Adipocyte (in vitro differentiated cells): ENCODE results near the gene KRTAP10-11.
"Not testable (repeated sequence)": the region's sequence is repeated elsewhere in the genome, so short reads cannot be mapped to it uniquely, and the experiment has no call there.

ENCODE experiments used
- DNase-seq: peaks from one replicate; pipeline ENCODE4 v3.0.0-alpha.2; 2015; ENCODE audit warnings: low read depth
- H3K27me3 ChIP-seq: replicated peaks from 2 replicates; pipeline ENCODE4 v1.7.0; 2013; ENCODE audit warnings: mild to moderate bottlenecking, low read length, moderate library complexity; ENCODE audit not compliant: control insufficient read depth, insufficient read depth
- H3K36me3 ChIP-seq: 2 replicates; pipeline ENCODE4 v1.7.0; 2013; ENCODE audit warnings: low read length, mild to moderate bottlenecking, moderate library complexity; ENCODE audit not compliant: control insufficient read depth, insufficient read depth, severe bottlenecking
- H3K4me1 ChIP-seq: 2 replicates; pipeline ENCODE4 v1.7.0; 2013; ENCODE audit warnings: mild to moderate bottlenecking, low read length, moderate library complexity; ENCODE audit not compliant: control insufficient read depth, insufficient read depth
- H3K4me3 ChIP-seq: 2 replicates; pipeline ENCODE4 v1.7.0; 2013; ENCODE audit warnings: mild to moderate bottlenecking, low read length, moderate library complexity
- H3K9ac ChIP-seq: 2 replicates; pipeline ENCODE4 v1.7.0; 2013; ENCODE audit warnings: mild to moderate bottlenecking, low read length, moderate library complexity
- H3K9me3 ChIP-seq: 2 replicates; pipeline ENCODE4 v1.7.0; 2013; ENCODE audit warnings: mild to moderate bottlenecking, low read length, moderate library complexity; ENCODE audit not compliant: control insufficient read depth

KRTAP10-11 gene

DNA sequence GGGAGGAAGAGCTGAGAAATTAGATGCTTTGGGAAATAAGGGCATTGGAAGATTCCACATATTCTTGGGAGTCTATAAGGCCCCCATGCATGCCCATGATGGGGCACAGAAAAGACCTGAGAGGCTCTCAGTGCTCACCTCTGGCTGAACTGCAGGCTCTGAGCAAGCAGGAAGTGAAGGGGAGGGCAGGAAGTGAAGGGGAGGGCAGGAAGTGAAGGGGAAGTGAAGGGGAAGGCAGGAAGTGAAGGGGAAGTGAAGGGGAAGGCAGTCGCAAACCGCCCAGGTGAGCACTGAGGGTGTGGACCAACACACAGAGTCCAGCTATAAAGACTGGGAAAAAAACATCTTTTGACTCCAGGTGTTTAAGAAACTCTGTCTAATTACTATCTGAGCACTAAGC lies 15.8 kb upstream of the KRTAP10-11 start:
- Histone ChIP-seq H3K9ac (no peak overlapping the region), H3K27me3 (no peaks in the 10 kb centered on the region), H3K36me3 (no peaks in the 10 kb centered on the region), H3K4me3 (no peak overlapping the region), H3K9me3 (peaks cover 31% of the 10 kb centered on the region), H3K4me1 (no peaks in the 10 kb centered on the region)
- no peak for DNase-seq

DNA sequence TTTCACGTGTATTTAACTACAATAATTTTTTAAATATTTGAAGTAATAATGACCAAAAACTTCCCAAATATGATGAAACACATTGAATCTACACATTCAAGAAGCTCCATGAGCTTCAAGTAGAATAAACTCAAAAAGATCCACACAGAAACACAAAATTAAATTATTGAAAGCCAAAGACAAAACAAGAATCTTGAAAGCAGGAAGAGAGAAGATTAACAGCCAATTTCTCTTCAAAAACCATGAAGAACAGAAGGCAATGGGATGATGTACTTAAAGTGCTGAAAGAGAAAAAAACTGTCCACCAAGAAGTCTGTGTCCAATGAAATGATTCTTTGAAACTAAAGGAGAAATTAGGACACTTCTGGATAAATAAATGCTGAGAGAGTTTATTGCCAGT lies 14.1 kb upstream of the KRTAP10-11 start:
- Histone ChIP-seq H3K4me3 (no peak overlapping the region), H3K9me3 (peaks cover 31% of the 10 kb centered on the region), H3K36me3 (no peaks in the 10 kb centered on the region), H3K27me3 (no peaks in the 10 kb centered on the region), H3K9ac (no peak overlapping the region), H3K4me1 (no peaks in the 10 kb centered on the region)
- DNase-seq, result no peak

DNA sequence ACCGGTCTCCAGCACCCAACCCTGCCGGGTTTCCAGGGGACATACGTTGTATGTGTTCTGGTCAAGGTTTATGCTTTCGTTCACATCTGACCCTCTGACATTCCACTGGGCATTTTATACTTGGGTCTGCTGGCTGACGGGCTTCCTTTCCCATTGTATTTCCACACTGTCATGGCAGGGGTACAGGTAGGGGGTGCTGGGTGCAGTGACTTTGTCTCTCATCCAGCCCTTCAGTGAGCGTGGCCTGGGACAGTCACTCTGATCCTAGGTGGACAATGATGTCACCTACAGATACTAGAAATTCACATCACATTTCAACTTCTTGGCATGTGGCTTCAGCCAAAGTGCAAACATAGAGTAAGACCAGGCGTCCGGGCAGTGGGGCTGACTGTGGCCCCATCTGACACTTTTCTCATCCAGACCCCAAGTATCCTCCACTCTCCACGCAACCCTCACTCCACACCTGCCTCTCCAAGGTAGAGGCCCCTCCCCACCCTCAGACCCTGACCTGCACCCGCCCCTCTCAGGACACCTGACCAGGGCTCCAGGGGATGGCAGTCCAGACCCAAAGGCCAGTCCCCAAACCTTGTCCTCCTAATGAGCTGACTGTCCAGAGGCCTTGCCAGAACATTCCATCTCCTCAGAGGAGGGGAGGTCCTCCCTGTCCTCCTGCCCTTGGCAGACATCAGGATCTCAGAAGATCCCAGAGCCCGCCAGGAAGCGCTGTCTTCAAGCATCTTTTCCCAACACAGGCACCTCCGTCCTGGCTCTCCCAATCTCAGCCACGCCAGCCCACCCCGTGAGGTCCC lies 9.8 kb upstream of the KRTAP10-11 start:
- no peaks in the 10 kb centered on the region for H3K4me1 ChIP-seq
- H3K4me3 ChIP-seq, result no peak overlapping the region
- no peak for DNase-seq

DNA sequence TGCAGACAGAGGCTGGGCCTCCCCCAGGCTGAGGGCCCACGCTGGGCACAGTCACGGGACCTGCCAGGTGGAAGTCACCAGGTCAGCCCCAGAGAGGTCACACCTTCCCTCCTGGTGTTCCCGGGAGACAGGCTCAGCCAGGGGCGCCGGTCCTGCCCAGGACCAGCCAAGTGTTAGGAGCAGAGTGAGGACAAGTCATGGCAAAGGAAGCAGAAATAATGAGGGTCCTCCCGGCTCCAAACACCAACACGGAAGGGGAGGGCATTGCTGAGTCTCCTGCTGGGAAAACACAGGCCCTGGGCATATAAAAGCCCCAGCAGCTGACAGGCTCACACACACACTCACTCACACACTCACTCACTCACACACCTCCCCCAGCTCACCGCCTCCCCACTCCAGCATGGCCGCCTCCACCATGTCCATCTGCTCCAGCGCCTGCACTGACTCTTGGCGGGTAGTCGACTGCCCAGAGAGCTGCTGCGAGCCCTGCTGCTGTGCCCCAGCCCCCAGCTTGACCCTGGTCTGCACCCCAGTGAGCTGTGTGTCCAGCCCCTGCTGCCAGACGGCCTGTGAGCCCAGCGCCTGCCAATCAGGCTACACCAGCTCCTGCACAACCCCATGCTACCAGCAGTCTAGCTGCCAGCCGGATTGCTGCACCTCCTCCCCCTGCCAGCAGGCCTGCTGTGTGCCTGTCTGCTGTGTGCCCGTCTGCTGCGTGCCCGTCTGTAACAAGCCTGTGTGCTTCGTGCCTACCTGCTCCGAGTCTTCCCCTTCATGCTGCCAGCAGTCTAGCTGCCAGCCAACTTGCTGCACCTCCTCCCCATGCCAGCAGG lies 9.0 kb upstream of the KRTAP10-11 start, which contains the start of gene KRTAP10-10:
TSS of gene KRTAP10-10 (plus strand) at position 339 of the 833 bp plus-strand sequence. CDS start at position 401, 62 bp downstream.
- H3K27me3 ChIP-seq, result no peaks in the 10 kb centered on the region
- no peak within 1 kb of the TSS for H3K4me3 ChIP-seq
- no peak for DNase-seq
- no peak within 1 kb of the TSS for H3K9ac ChIP-seq
- no peaks in the 10 kb centered on the region for H3K4me1 ChIP-seq
- H3K36me3 ChIP-seq, result no peaks in the 10 kb centered on the region
- peaks cover 22% of the 10 kb centered on the region for H3K9me3 ChIP-seq

More for the DNA sequence above, 9.8 kb upstream of the KRTAP10-11 start:
- Histone ChIP-seq H3K27me3 (no peaks in the 10 kb centered on the region), H3K36me3 (no peaks in the 10 kb centered on the region), H3K9me3 (peaks cover 27% of the 10 kb centered on the region), H3K9ac (no peak overlapping the region)

DNA sequence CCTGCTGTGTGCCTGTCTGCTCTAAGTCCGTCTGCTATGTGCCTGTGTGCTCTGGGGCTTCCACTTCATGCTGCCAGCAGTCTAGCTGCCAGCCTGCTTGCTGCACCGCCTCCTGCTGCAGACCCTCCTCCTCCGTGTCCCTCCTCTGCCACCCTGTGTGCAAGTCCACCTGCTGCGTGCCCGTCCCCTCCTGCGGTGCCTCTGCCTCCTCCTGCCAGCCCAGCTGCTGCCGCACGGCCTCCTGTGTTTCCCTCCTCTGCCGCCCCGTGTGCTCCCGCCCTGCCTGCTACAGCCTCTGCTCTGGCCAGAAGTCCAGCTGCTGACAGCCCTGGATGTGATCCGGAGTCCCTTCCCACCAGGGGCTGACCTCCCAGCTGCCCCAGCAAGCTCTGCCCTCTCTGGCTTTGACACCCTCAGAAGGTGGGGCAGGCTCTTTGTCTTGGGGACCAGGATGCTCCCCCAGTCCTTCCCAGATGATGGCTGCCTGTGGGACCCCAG lies 8.3 kb upstream of the KRTAP10-11 start:
- not testable (repeated sequence) for H3K4me3 ChIP-seq, H3K4me1 ChIP-seq, H3K27me3 ChIP-seq, H3K9ac ChIP-seq, DNase-seq, H3K36me3 ChIP-seq
- peaks cover 18% of the 10 kb centered on the region for H3K9me3 ChIP-seq

DNA sequence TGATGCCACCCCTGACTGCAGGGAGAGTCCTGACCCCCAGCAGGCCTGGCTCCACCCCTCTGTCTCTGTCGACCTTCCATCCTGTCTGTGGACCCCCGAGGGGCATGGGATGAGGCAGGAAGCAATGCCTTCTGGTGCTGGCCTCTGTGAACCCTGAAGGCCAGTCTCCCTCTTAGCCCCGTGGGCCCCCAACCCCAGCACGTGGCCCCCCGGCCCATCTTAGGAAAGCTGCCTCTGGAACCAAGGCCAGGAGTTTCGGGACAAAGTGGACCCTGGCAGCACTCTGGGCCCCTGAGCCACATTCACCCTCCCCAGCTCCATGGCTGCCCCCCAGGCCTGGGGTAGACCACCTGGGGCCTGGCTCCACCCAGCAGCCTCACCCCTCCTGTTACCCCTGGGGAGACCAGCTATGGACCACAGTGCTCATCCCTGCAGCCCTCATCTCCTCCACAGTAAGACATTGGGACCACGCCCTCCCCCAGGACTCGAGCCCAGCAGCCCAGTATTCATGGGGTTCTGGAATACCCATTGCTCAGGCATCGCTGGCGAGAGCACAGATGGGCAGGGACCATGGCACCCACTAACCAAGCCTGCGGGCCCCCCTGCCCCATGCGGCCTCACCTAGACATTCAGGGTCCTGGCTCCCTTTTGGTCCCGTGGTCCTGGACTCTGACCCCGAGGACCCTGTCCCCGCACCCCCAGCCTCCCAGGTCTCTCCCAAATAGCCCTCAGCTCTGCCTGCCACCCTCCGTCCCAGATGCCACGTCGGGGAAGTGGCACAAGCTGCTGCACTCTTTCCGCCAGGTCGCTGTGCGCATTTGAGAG lies 7.5 kb upstream of the KRTAP10-11 start:
- not testable (repeated sequence) for DNase-seq, H3K4me3 ChIP-seq, H3K4me1 ChIP-seq, H3K9ac ChIP-seq, H3K27me3 ChIP-seq, H3K36me3 ChIP-seq
- H3K9me3 ChIP-seq, result peaks cover 18% of the 10 kb centered on the region

DNA sequence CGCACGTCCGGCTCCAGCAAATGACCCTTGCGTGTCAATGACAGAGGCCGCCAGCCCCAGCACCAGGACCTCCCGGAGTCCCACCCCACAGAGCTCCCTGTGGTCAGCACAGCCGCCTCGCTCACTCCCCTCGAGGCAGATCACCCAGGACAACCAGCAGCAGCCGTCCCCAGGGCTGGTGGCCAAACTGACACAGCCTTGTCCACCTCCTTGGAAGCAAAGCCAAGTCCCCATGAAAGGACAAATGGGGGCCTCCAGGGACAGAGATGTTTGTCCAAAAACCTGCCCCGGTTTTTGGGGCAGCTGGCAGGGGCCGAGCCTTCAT lies 6.9 kb upstream of the KRTAP10-11 start:
- H3K36me3 ChIP-seq, result no peaks in the 10 kb centered on the region
- no peak overlapping the region for H3K9ac ChIP-seq
- no peak for DNase-seq
- H3K9me3 ChIP-seq, result peaks cover 24% of the 10 kb centered on the region
- H3K4me1 ChIP-seq, result no peaks in the 10 kb centered on the region
- H3K4me3 ChIP-seq, result no peak overlapping the region
- H3K27me3 ChIP-seq, result no peaks in the 10 kb centered on the region

DNA sequence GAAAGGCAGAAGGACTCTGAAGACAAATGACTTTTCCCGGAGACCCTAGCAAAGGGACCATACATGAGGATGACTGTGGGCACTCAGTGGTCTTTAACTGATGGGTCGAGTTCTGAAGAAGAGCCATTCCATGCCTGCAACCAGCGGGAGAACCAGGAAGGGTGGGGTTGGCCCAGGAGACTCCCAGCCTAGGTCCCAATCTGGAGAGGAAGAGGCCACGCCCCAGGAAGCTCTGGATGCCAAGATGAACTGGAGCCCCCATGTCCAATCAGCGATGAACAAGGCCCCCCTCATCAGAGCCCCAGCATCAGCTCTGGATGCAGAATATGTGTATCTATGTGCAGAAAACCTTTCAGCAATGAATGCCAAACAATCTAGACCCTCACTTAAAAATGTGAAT lies 5.5 kb upstream of the KRTAP10-11 start:
- DNase-seq, result no peak
- no peaks in the 10 kb centered on the region for H3K27me3 ChIP-seq

DNA sequence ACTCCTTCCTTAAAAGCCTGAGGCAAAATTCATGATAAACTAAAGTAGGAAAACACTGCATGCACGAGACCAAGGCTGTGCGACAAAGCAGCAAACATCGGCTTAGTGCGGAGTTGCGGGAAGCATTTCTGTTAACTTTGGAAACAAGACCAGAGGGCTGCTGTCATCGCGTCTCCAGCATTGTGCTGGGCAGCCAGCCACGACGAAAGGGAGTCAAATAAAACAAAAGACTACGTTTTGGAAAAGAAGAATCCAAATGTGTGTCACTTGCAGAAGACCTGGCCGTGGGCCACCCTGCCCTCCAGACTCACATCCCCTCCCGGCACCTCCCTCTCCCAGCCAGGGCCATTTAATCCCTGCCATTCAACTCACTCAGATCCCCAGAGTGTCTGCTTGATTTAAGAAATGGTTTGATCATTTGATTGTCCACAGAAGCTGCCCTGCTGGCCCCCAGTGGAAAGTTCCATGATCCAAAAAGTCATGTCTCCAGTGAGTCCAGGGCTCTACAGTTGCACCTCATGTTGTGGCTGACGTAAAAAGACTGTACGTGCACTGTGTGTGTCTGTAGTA lies 2.4 kb upstream of the KRTAP10-11 start:
- H3K27me3 ChIP-seq, result no peaks in the 10 kb centered on the region
- H3K9me3 ChIP-seq, result peaks cover 32% of the 10 kb centered on the region
- no peak overlapping the region for H3K9ac ChIP-seq
- DNase-seq, result no peak
- no peak overlapping the region for H3K4me3 ChIP-seq
- H3K4me1 ChIP-seq, result no peaks in the 10 kb centered on the region
- H3K36me3 ChIP-seq, result no peaks in the 10 kb centered on the region

More for the DNA sequence above, 5.5 kb upstream of the KRTAP10-11 start:
- H3K4me3 ChIP-seq, result no peak overlapping the region
- H3K4me1 ChIP-seq, result no peaks in the 10 kb centered on the region
- no peak overlapping the region for H3K9ac ChIP-seq
- peaks cover 32% of the 10 kb centered on the region for H3K9me3 ChIP-seq
- no peaks in the 10 kb centered on the region for H3K36me3 ChIP-seq

DNA sequence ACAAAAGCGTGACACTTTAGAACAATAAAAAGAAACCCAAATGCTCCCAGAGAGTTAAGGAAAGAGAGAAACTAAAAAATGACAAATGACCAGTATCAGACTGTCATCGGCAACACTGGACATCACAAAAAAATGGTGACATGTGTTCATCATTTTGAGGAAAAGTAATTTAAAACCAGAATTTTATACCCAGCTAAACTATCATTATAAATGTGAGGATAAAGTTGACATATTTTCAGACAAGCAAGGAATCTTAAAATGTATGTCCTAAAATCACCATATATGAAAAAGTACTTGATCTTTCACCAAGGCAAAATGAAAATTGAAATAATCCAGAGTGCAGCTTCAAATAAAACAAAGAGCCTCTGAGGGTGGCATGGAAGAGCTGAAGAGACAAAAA lies 1.3 kb upstream of the KRTAP10-11 start:
- H3K4me1 ChIP-seq, result no peaks in the 10 kb centered on the region
- no peaks in the 10 kb centered on the region for H3K27me3 ChIP-seq
- H3K9ac ChIP-seq, result no peak overlapping the region
- H3K4me3 ChIP-seq, result no peak overlapping the region
- DNase-seq, result no peak
- H3K9me3 ChIP-seq, result peaks cover 32% of the 10 kb centered on the region
- no peaks in the 10 kb centered on the region for H3K36me3 ChIP-seq
